ENCODE results near the gene ELMO1.

- no peak for TF ChIP-seq CTCF (IDR thresholded peaks at IDR 0.05)
- TF ChIP-seq EP300 (IDR thresholded peaks at IDR 0.05), result no peak
- TF ChIP-seq POLR2A (IDR thresholded peaks at IDR 0.05; ENCODE audit: low read depth), result no peak
- TF ChIP-seq POLR2AphosphoS5 (IDR thresholded peaks at IDR 0.05), result no peak
Observed at GRCh38 chr7:37441816-37442215, 6.8 kb downstream of the ELMO1 start.
